LoVo (cell line): ENCODE results near the gene OSCP1.

Source experiments
- DNase-seq: peaks from one replicate; pipeline ENCODE4 v3.0.0-alpha.2; 2016; ENCODE audit warnings: low spot score

OSCP1 gene

GRCh38 chr1:36472656-36473055 is 22.4 kb upstream of the OSCP1 start:
- no peak for DNase-seq

- no peak for DNase-seq
Measured at GRCh38 chr1:36471830-36472641, 21.8 kb upstream of the OSCP1 start.

- no peak for DNase-seq
Measured at GRCh38 chr1:36469163-36469562, 18.9 kb upstream of the OSCP1 start.

GRCh38 chr1:36467700-36468455 is 17.6 kb upstream of the OSCP1 start:
- no peak for DNase-seq

- no peak for DNase-seq
Measured at GRCh38 chr1:36467027-36467410, 16.8 kb upstream of the OSCP1 start.

GRCh38 chr1:36466370-36467026 is 16.2 kb upstream of the OSCP1 start:
- no peak for DNase-seq

- DNase-seq = no peak
Measured at GRCh38 chr1:36465731-36466369, 15.6 kb upstream of the OSCP1 start.

- no peak for DNase-seq
Measured at GRCh38 chr1:36464605-36465393, 14.5 kb upstream of the OSCP1 start.

GRCh38 chr1:36463803-36464604 is 13.8 kb upstream of the OSCP1 start, which contains the start of gene MRPS15:
Gene MRPS15 (minus strand): TSS chr1:36464384. CDS start chr1:36464275, 109 bp downstream.
- DNase-seq = peak; percentile 94

GRCh38 chr1:36463463-36463802 is 13.2 kb upstream of the OSCP1 start:
- no peak for DNase-seq

GRCh38 chr1:36458910-36459309 is 8.7 kb upstream of the OSCP1 start:
- DNase-seq = no peak

GRCh38 chr1:36457691-36458090 is 7.4 kb upstream of the OSCP1 start:
- DNase-seq = no peak

- no peak for DNase-seq
Measured at GRCh38 chr1:36456391-36456928, 6.2 kb upstream of the OSCP1 start.

GRCh38 chr1:36455386-36455785 is 5.1 kb upstream of the OSCP1 start:
- no peak for DNase-seq

- DNase-seq = no peak
Measured at GRCh38 chr1:36453600-36454388, 3.5 kb upstream of the OSCP1 start.

- DNase-seq = no peak
Measured at GRCh38 chr1:36453051-36453450, 2.8 kb upstream of the OSCP1 start.

- DNase-seq = no peak
Measured at GRCh38 chr1:36450919-36451305, 661 bp upstream of the OSCP1 start.

- no peak for DNase-seq
Measured at GRCh38 chr1:36448530-36449056, 1.7 kb downstream of the OSCP1 start.

- no peak for DNase-seq
Measured at GRCh38 chr1:36447450-36447849, 2.8 kb downstream of the OSCP1 start.
